Erythroblast (primary cell): Measurements from ENCODE around the gene XG.
"Not testable (repeated sequence)": the region's sequence is repeated elsewhere in the genome, so short reads cannot be mapped to it uniquely, and the experiment has no call there.

Experiments
- GATA1 ChIP-seq: IDR thresholded peaks from 2 replicates; pipeline ENCODE4 v1.6.1; 2011; ENCODE audit warnings: low read depth, mild to moderate bottlenecking, control low read depth, low read length, moderate library complexity
- POLR2A ChIP-seq: IDR thresholded peaks from 2 replicates; pipeline ENCODE4 v1.6.1; 2011; ENCODE audit warnings: mild to moderate bottlenecking, low read length

GRCh38 chrX:2804858-2805257 is 53.0 kb downstream of the XG start:
- TF ChIP-seq POLR2A, GATA1: not testable (repeated sequence)
